ENCODE measurements around the gene NPNT.

NPNT gene

GRCh38 chr4:105917171-105917685 lies 22.0 kb downstream of the NPNT start:
- no peak for DNase-seq (ENCODE audit: low read depth)

GRCh38 chr4:105921301-105921700 lies 26.0 kb downstream of the NPNT start:
- DNase-seq (ENCODE audit: low read depth), result no peak

GRCh38 chr4:105923497-105924238 lies 28.4 kb downstream of the NPNT start:
- no peak for DNase-seq (ENCODE audit: low read depth)

- no peak for DNase-seq (ENCODE audit: low read depth)
Measured at GRCh38 chr4:105924341-105924740, 29.1 kb downstream of the NPNT start.

- DNase-seq (ENCODE audit: low read depth), result no peak
Measured at GRCh38 chr4:105930698-105931097, 35.4 kb downstream of the NPNT start.

- no peak for DNase-seq (ENCODE audit: low read depth)
Measured at GRCh38 chr4:105933083-105933482, 37.8 kb downstream of the NPNT start.

- DNase-seq (ENCODE audit: low read depth), result no peak
Measured at GRCh38 chr4:105934386-105934785, 39.1 kb downstream of the NPNT start.

- no peak for DNase-seq (ENCODE audit: low read depth)
Measured at GRCh38 chr4:105936901-105937300, 41.6 kb downstream of the NPNT start.

GRCh38 chr4:105937759-105938158 lies 42.5 kb downstream of the NPNT start:
- no peak for DNase-seq (ENCODE audit: low read depth)

GRCh38 chr4:105943234-105943633 lies 48.0 kb downstream of the NPNT start:
- DNase-seq (ENCODE audit: low read depth), result no peak

GRCh38 chr4:105944540-105944939 lies 49.3 kb downstream of the NPNT start:
- no peak for DNase-seq (ENCODE audit: low read depth)

GRCh38 chr4:105946771-105947170 lies 51.5 kb downstream of the NPNT start:
- DNase-seq (ENCODE audit: low read depth), result no peak

GRCh38 chr4:105950701-105951100 lies 55.4 kb downstream of the NPNT start:
- no peak for DNase-seq (ENCODE audit: low read depth)

GRCh38 chr4:105951198-105951597 lies 55.9 kb downstream of the NPNT start:
- no peak for DNase-seq (ENCODE audit: low read depth)

- DNase-seq (ENCODE audit: low read depth), result no peak
Measured at GRCh38 chr4:105952591-105952990, 57.3 kb downstream of the NPNT start.

GRCh38 chr4:105956569-105956968 lies 61.3 kb downstream of the NPNT start:
- DNase-seq (ENCODE audit: low read depth), result no peak

- DNase-seq (ENCODE audit: low read depth), result no peak
Measured at GRCh38 chr4:105957680-105958079, 62.4 kb downstream of the NPNT start.

GRCh38 chr4:105963461-105964400 lies 68.5 kb downstream of the NPNT start:
- DNase-seq (ENCODE audit: low read depth), result no peak

GRCh38 chr4:105965183-105965800 lies 70.0 kb downstream of the NPNT start:
- DNase-seq (ENCODE audit: low read depth), result no peak

GRCh38 chr4:105966051-105966450 lies 70.8 kb downstream of the NPNT start:
- DNase-seq (ENCODE audit: low read depth), result no peak

GRCh38 chr4:105967058-105967658 lies 71.9 kb downstream of the NPNT start:
- no peak for DNase-seq (ENCODE audit: low read depth)

- DNase-seq (ENCODE audit: low read depth), result no peak
Measured at GRCh38 chr4:105969575-105969974, 74.3 kb downstream of the NPNT start.
